HG02884 (cell line): Measurements from ENCODE around the gene IGF2.

ENCODE experiments used
- ATAC-seq: cut with Tn5 transposase; IDR thresholded peaks from one replicate; pipeline ENCODE4 v1.9.1; 2021; ENCODE audit warnings: mild to moderate bottlenecking, moderate library complexity; ENCODE audit not compliant: unreplicated experiment

Gene IGF2

DNA sequence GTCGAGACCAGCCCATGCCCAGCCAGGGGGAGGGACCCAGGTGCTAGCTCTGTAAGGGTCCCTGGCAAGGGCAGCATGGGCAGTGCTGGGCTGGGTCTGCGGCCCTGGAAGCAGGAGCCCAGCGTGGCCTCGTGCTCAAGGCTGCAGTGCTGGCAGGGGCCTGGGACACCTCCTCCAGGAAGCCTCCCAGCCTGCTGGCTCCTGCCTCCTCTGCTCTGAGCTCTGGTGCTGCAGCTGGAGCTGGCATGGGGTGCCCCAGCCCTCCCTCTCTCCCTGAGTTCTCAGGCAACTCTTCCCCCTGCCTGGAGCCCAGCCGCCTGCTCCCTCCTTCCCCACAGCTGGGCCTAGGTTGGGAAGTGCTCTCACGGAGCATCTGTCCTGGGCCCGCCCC is 15.0 kb upstream of the IGF2 start:
- ATAC-seq = no peak

DNA sequence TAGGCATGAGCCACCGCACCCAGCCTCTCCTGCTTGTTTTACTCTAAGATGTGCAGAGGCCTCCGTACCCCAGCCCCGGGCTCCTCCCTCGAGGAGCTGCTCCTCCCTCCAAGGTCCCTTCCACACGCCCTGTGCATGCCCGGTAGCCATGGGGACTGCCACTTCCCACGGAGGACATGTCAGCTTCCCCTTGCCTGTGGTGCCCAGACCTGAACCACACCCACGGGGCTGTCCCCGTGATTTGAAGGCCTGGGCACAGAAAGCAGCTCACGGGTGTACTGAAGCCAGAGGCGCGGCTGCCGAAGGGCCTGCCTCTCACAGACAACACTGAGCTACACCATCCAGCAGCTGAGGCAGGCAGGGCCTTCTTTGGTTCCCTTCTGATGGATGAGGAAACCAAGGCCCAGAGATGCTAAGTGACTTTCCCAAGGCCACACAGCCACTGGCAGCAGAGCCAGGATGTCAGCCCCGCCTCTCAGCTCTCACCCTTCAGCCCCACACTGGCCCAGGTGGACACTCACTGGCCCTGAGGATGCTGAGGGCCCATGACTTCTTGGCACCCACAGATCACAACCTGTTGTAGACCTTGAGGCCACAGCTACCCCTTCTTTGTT is 14.5 kb upstream of the IGF2 start:
- ATAC-seq = no peak

DNA sequence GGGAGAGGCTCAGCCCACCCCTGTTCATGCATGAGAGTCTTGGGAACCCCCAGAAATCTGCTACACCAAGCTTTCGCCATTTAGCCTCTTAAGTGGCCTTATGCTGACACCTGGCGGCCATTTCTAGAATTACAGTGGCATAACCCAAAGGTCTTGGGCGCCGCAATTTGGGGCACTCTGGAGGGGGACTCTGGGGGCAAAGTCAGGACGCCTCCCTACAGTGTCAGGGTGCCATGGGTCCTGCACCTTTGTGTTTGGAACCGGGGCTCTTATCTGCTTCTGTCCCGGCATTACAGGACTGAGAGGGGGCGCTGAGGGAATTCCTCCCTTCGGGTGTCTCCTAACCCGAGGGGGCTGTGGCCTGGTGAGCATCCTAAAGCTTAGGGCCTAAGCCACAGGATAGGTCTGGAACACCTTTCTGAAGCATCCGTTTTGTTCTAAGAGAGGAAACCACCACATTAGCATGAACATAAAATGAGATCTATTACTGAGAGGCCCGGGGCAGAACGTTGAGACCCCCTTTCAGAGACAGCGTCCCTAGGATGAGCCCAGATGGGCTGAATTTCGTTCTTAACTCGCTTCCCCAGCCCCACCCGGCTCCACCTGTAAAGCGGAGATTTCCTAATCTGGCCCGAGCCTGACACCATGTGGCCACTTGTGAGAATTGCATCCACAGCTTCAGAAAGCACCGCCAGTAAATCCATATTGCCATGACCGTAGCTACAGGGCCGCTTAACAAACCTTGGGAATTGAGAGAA is 12.5 kb upstream of the IGF2 start:
- ATAC-seq = no peak

DNA sequence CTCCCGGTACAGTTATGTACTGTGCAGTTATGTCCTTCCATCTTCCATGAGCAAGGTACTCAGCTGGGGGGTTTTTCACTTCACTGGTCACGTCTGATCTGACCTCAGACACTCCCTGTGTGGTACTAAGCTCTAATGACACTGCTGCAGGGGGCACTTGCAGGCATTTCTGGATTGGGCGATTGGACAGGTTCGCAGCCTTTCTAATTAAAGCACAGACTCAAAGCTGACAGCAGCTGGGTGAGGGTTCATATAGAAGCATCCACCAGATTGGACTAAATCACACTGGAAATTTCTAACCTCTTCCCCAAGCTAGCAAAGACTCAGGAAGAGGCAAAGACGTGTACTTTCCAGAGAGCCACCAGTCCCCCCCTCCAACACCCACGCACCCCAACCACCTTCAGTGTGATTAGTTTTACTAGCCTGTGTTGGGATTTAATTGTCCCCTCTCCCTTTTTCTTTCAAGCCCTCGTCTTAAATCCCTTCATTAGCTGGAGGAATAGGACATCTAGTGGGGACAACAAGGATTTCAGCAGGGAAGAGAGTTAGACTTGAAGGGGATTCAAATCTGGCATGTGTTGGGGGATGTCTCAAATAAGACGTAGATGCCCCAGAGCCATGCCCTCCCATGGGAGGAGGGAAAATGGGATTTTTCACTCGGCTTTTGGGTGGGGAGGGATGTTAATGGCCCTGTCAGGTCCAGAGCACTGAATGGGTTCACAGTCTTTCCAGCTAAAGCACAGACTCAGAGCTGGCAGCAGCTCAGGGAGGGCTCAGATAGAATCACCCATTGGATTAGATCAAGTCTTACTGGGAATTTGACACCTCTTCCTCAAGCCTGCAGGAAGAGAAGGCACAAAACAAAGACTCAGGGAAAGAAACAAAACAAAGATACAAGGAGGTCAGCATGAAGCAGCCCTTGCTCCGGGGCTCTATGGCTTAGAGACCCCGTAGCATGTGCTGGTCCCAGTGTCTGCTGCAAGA is 11.0 kb upstream of the IGF2 start:
- no peak for ATAC-seq

DNA sequence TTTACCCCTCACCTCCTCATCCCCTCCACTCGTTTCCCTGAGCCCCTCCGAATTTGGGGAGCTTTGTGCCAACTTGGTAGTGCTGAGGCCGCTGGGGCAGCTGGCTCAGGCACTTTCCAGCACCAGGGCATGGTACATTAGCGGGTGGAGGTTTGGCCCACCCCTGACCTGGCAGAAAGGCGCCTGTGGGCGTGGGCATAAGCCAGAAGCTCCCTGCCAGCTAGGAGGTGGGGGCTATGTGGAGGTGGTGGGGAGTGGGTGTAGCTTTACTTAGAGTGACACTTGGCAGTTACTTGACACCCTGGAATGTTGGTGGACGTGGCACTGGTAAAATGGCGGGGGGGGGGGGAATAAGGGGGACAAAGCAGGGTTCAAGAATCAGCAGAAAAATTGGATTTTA is 10.3 kb upstream of the IGF2 start:
- no peak for ATAC-seq

DNA sequence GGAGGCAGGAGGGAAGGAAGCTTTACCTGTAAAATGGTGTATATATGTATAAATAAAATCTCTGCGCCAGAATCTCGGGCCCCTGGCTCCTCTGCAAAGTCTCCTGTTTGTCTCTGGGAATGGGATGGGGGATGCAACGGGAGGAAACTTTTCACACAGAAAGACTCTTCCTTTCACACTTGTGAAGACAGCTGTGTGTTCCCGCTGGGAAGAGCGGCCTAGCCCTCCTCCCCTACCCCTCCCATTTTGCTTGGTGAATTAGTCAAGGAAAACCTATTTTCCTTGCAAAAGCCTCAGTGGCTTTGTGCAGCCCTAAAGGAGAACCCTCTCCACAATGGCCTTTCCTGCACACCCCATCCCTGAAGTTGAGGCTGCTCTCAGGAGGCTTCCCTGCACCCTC is 9.4 kb upstream of the IGF2 start:
- ATAC-seq = no peak

DNA sequence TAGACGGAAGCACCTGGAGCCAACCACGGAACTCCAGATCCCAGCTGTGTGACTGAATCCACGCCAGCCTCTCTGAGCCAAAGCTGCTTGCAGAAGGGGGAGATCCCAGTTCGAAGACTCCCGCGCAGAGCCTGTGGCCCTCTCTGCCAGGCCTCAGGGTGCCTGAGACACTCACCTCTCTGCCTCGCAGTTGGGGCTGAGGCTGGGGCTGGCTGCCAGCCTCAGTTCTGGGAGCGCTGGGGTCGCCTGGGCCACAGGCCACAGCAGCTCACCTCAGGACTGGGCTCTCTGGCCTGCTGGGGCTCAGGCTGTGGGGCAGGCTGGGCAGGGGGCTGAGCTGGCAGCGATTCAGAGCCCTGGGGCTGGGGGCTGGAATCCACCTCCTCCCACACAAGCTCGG is 8.2 kb upstream of the IGF2 start:
- ATAC-seq = no peak

DNA sequence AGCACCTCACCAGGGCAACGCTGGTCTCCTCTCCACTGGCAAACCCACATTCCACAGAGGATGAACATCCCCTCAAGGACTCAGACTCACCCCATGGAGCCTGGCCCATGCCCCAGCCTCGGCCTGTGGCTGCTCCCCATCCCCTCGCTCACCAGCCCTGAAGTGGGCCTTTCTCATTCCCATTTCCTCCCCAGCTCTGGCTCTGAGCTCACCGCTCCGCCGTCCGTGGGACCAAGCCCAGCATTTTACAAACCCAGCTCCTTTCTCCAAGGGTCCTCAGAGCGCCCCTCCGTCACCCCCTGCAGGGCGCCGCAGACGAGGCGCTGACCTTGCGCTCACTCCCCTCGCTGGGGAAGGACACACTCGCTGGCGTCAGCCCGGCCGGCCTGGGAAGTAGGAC is 6.9 kb upstream of the IGF2 start:
- ATAC-seq = no peak

DNA sequence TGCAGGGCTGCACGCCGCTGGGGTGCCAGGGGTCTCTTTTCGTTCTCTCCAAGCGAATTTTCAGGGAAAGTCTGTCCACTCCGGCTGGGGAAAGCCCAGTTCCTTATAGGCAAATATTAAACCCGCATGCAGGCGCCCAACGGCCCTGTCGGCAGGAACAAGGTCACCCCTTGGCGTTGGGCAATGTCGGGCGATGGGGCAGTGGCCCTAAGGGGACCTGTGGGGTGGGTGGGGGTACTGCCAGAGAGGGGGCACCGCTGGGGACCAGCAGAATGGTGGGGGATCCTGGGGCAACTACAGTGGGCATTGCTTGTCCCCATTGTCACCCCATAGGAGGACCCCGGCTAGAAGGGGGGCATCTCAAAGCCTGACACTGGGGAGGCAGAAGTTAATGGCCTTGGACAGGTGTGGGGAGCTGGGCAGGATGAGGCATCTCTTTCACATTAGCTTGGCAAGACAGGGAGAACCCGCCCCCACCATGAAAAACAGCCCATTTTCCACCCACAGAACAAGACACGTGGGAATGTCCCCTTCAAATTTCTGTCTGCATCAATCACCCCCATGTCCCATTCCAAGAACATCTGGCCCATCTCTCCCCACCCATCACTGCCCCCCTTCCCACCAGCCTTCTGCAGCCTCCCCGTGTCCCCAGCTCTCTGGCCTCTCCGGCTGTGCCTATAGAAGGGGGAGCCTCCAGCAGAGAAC is 5.5 kb upstream of the IGF2 start:
- ATAC-seq = no peak

DNA sequence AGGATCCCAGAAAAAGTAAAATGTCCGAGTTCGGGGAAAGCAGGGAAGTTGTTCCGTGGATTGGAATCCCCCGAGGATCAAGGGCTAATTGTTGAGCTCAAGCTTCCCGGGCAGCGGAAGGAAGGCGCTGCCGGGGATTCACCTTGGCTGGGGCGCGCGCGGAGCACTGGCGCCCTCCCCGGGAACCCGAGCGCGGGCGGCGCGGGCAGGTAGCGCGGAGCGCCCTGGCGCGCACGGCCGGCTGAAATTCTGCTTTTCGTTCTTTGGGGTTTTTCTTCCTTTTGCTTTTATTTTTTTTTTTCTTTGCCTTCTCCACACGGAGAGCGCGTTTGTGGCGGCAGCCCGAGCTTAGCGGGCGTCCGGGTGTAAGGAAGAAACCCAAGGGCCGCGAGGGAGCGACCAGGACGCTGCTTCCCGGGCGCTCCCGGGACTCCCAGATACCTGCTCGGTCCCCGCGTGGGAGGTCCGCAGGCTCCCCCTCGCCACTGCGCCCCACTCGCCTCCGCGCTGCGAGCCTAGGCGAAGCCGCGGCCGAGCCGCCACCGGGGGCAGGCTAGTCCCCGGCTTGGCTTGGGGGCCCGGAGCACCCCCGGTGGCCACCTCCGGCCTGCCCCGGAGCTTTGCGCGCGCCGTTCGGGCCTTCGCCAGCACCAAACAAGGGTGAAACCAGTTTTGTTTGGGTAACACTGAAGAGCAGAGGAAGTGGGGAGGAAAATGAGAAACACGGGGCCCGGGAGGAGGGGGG is 4.8 kb upstream of the IGF2 start:
- ATAC-seq = no peak

DNA sequence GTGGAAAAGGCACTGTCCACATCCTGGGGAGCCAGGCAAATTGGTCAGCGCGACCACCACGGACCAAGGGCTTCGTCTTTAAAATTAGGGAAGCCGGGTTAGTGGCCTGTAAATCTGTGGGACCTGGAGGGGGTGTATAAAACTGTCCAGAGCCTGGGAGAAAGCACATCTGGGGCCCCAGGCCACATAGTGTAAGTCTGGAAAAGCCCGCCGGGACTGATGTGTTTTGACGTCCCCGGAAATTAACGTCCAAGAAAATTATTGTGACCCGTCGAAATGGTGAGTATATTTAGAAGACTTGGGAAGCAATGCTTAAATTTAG is 4.2 kb upstream of the IGF2 start:
- no peak for ATAC-seq

DNA sequence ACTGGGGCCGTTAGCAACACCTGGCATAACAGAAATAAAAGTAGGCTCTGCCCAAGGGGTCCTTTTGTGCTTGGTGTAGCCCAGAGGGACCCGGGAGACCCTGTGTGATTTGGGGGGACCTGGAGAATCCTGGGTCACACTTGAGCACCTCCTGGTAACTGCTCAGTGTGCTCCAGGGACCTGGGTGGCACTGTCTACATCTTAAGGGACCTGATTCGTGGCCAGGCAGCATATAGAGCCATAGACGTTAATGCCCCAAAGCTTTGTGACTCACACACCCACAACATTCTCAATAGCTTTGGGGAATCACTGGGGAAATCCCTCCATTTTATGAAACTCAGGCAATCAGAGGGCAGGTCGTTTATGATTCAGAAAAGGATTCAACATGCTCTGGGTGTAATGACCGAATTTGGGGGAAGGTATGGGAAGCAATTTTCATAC is 3.6 kb upstream of the IGF2 start:
- no peak for ATAC-seq

DNA sequence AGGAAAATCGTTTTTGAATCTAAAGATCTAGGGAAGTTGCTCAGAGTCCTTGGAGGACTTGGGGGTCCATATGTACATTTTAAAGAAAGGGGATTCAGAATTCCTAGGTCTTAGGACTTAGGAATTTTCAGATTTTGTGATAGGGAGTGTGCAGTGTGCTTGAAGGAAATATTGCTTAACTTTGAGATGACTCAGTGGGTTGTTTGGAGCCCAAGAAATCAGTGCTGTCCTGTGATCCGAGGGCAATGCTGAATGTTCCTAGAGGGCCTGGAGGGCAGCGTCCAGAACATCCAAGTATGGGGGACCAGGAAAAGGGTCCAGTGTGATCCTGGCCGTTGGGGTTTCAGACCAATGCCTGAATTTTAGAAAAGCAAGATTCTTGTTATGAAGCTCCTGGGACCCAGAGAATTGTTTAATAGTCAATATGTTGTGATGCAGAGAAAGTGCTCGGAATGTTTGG is 3.1 kb upstream of the IGF2 start:
- no peak for ATAC-seq

DNA sequence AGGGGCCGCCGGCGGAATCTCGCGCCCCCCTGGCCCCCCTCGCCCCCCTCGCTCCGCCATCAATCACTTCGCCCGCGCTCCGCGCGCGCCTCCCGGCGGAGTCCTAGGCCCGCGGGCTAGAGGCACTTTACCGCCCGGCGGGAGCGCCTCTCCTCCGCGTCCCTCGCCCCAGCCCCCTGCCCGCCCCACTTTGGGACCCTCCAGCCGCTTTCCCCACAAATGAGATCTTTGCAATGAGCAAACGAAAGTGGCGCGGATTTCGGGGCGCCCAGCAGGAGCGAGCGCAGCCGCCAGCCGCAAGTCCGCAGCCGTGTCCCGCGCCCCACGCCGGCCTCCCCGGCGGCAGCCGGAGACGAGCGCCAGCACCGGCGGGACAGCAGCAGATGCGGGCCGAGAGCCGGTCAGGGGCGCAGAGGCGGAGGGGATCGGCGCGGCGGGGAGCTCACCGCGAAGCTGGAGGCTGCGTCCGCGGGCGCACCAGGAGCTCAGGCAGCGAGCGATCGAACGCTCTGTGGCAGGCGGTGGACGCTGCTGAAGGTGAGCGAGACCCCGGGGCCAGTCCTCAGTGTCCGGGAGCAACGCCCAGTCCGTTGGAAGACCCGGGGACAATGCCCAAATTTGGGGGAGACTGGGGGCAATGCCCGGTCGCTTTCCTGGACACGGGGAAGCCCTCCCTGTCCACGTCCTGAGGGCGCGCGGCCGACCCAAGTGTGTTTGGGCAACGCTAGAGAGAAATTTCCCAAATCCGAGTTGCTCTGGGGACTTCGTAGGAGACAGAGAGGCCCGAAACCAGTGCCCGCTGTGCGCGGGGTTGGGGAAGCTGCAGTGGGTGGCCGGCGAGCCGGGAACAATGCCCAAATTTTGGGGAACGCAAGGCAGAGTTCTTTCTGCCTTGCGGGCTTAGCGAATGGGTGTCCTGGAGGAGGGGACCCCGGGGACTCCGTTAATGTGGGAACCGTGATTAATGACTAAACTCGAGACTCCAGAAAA is 1.5 kb upstream of the IGF2 start:
- no peak for ATAC-seq

DNA sequence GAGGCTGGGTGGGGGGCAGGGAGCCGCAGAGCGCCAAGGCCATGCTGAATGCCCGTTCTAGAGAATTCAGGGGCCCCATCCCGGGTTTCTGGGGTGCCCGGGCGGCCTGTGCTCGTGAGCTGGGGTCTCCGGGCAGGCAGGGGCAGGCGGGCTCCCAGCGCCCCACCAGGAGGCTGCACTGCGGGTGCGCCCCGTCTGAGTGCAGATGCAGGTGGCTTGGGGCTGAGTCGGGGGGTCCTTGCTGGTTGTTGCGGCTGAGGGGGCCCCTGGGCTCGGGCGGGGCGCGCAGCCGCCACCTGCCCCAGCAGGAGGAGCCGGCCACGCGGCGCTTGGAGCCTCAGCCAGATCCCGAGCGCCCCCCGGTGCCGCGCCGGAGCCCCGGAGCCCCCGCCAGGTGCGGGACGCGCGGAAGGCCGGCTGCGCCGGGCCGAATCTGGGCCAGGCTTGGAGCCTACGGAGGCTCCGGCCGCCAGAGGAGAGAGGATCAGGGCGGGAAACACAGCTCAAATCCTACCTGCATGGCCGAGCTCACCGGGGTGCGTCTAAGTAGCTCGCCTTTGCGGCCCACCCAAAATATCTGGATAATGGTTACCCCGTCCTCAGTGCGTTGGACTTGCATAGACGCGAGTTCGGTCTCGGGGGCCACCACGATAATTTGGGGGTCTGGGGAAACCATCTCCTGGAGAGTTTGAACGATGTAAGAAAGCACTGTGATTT is 590 bp upstream of the IGF2 start:
- no peak for ATAC-seq

DNA sequence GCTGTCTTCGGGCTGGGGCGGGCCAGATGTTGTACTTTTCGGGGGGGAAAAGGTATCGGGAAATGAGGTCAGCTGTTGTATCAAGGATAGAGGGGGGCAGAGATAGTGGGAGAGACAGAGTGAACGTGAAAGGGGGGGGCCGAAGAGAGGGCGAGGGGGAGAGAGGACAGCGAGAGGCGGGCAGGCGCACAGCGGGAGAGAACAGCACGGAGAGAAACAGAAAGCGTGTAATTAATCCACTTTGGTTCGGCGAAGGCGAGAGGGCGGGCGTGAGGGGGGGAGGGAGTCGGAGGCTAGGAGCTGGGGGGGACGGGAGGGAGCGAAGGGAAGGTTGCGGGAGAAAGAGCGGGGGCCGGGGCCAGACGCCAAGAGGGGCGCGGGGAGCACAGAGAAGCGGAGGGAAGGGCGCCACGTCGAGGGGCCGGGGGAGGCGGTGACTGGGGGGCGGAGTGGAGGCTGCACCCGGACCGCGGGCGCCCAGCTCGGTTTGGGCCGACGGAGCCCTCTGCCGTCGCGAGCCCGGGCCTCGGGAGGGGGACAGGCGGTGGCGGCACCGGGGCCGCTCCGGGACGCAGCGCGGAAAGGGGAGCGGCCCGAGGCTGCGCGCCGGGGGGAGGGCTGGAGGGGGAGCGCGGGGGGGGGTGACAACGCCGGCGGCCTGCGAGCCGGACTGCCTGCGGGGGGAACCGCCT is 612 bp downstream of the IGF2 start:
- ATAC-seq = no peak

DNA sequence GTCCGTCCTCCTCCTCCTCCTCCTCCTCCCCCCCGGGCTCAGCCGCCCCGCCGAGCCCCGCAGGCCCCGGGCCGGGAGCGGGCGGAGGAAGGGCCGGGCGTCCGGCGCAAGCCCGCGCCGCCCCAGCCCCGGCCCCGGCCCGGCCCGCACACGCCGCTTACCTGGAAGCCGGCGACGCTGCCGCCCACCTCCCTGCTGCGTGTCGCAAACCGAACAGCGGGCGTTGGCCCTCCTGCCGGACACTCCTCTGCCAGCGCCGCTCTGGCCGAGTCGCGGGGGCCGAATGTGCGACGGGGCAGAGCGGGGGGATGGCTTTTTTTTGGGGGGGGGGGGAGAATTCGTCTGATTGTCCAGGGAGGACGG is 1.1 kb downstream of the IGF2 start:
- ATAC-seq = no peak
